Measurements from ENCODE around the gene FCER1G. TPM values are rescaled to one million over a fixed set of nuclear protein-coding genes. Genes with fewer than 3 reads are reported as not detected.

Gene FCER1G
- total and polyA plus RNA-seq, 9 of the 15 experiments (the other 6 are each of a cell fraction or from before 2014, with no cell fraction given): 0.15 to 0.69 (median 0.31) TPM; not detected in 2

DNA sequence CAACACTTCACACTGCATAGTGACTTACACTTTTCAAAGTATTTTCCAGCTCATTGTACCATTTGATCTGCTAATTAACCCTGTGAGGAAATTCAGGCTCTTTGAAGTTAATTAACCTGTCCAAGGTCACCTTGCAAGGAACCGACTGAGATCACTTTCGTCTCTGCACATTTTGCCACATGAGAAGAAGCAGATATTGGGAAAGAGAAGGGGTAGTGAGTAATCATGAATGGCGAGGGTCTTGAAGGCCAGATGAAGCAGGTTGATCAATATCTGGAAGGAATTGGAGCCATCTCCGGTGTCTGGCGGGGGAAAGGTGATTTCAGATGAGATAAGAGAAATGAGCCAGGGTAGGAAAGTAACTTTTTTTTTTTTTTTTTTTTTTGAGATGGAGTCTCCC lies 4.9 kb downstream of the FCER1G start:
- H3K9ac ChIP-seq (ENCODE audit: insufficient read depth in 1 of 2, low read depth in 2 of 2, low read length in 2 of 2): no peak overlapping the region
- FAIRE-seq (no peak), ATAC-seq (no peak), DNase-seq (ENCODE audit: extremely low read depth in 1 of 4, low spot score in 3 of 4) (no peak)
- CTCF ChIA-PET (ENCODE audit: low intra/inter-chr PET ratio): no interaction called here
- peaks cover 4 to 30% of the 10 kb centered on the region in 2 experiments; a peak in 4 of 5 replicates for H3K4me1 ChIP-seq (replicated peaks in 1 of 2; ENCODE audit: control insufficient read depth in 2 of 2, insufficient read depth in 2 of 2, low read length in 2 of 2)
- no peaks in the 10 kb centered on the region for H3K9me3 ChIP-seq (replicated peaks; ENCODE audit: control insufficient read depth, insufficient read depth, low read depth, low read length)
- H3K27ac ChIP-seq (ENCODE audit: extremely low read depth, low read depth, low read length): no peak overlapping the region
- H4K20me1 ChIP-seq (replicated peaks; ENCODE audit: control insufficient read depth, insufficient read depth, low read length): no peaks in the 10 kb centered on the region
- no TSS peak for BruUV-seq (replicated peaks)
- intact Hi-C loops (cut with micrococcal nuclease) (no loop called here), in situ Hi-C loops (cut with MboI) (no loop called here)
- no peak overlapping the region for H3K4me2 ChIP-seq (ENCODE audit: insufficient read depth, low read length)
- peak overlapping the region; percentile 14; the same call in 1 of the 2 replicates for H2AFZ ChIP-seq (ENCODE audit: low read depth, low read length)
- 50% methylated on average over 5 of the region's 5 CpGs for WGBS (ENCODE audit: insufficient coverage, low coverage, missing lambda C conversion rate)
- no peak for TF ChIP-seq ZNF121 (CRISPR knock-in tag; conservative IDR thresholded peaks at IDR 0.05)
- peak; percentile 28; the same call in 1 of the 2 replicates for TF ChIP-seq ESRRA (IDR thresholded peaks at IDR 0.05; ENCODE audit: borderline replicate concordance, low read depth)
- TF ChIP-seq BDP1 (IDR thresholded peaks at IDR 0.05; ENCODE audit: insufficient read depth, insufficient read length): no peak
- 0 out of 2 replicates have a peak, but pooled peaks have one; percentile 23 for TF ChIP-seq MTA1 (IDR thresholded peaks at IDR 0.05; ENCODE audit: borderline replicate concordance)
- H3K9me1 ChIP-seq (ENCODE audit: control insufficient read depth, insufficient read depth, low read length): no peaks in the 10 kb centered on the region
- H3K4me3 ChIP-seq: no peak overlapping the region
- no peaks in the 10 kb centered on the region for H3K36me3 ChIP-seq (ENCODE audit: control insufficient read depth, insufficient read depth, low read length)
- no peaks in the 10 kb centered on the region for H3K79me2 ChIP-seq (ENCODE audit: control insufficient read depth, insufficient read depth, low read length)
- POLR2A ChIA-PET: interaction anchor here (0.8 to 1.7 kb wide), 5 partner anchors 9 to 94 kb away, joined by 3 to 6 read pairs (median 4); partner anchors contain the start of gene SDHC
- no peaks in the 10 kb centered on the region for H3K27me3 ChIP-seq (ENCODE audit: control insufficient read depth in 2 of 2, insufficient read depth in 2 of 2, low read length in 2 of 2)
